HCT116 (cell line): ENCODE results near the gene CLEC4M. TPM values are rescaled to one million over a fixed set of nuclear protein-coding genes. Genes with fewer than 3 reads are reported as not detected.

Source experiments
- ATAC-seq: fragments of 200-7000 bp; cut with Tn5 transposase; 2 replicates; pipeline ENCODE4 v1.9.1; 2020; ENCODE audit warnings: mild to moderate bottlenecking, moderate library complexity
- BruUV-seq: library from RNA; stranded (reverse); fragments of 400-500 nt; replicated peaks from 2 replicates; lab custom pipeline; 2021; lab: Mats Ljungman, UMichigan
- CTCF ChIA-PET: fragments of 300-600 bp; sonication (Branson Sonifier 250); formaldehyde crosslinking; loops from one replicate; lab custom pipeline; 2021; ENCODE audit warnings: antibody characterized with exemption; lab: Charles Lee
- POLR2A ChIA-PET: fragments of 300-600, 350-600 bp; sonication (Branson Sonifier 250); formaldehyde crosslinking; loops from one replicate; lab custom pipeline; 2021; ENCODE audit warnings: antibody characterized with exemption; lab: Charles Lee
- RAD21 ChIA-PET, 2 experiments: fragments of 300-600 bp; sonication (Branson Sonifier 250); formaldehyde crosslinking; loops; one replicate each; lab custom pipeline; 2023; ENCODE audit warnings: low total read pairs in 2 of 2; ENCODE audit not compliant: uncharacterized antibody in 2 of 2, unreplicated experiment in 2 of 2, low non-redundant PET in 1 of 2; lab: Charles Lee
- DNase-seq: peaks from one replicate; pipeline ENCODE4 v3.0.0-alpha.2; 2010; ENCODE audit warnings: low read depth, low spot score
- H2AFZ ChIP-seq: fragments of 200-600 bp; shearing (Covaris generic), sonication (generic); 2 replicates; pipeline ENCODE4 v1.6.1; 2017; ENCODE audit warnings: low read depth, mixed run types, mixed read lengths, antibody characterized with exemption, low read length; ENCODE audit not compliant: poor library complexity, severe bottlenecking
- H3K27ac ChIP-seq: 2 replicates; pipeline ENCODE4 v1.5.1; 2012; ENCODE audit warnings: low read depth, low read length
- H3K27me3 ChIP-seq: fragments of 200-600 bp; sonication (generic); 2 replicates; pipeline ENCODE4 v1.6.1; 2016; ENCODE audit warnings: mixed run types, low read length, mixed read lengths; ENCODE audit not compliant: insufficient read depth
- H3K36me3 ChIP-seq, 2 experiments: fragments of 200-500 bp in 1 of 2; fragments of 200-600 bp in 1 of 2; sonication (Bioruptor generic) in 1 of 2; sonication (generic) in 1 of 2; 2 replicates each; pipeline versions ENCODE4 v1.5.1 to v1.6.1; 2014 to 2016; ENCODE audit warnings: low read length in 2 of 2, inconsistent platforms in 1 of 2, mixed read lengths in 1 of 2, mixed run types in 1 of 2; ENCODE audit not compliant: insufficient read depth in 2 of 2, control insufficient read depth in 1 of 2
- H3K4me1 ChIP-seq, 2 experiments: fragments of 200-600 bp in 1 of 2; sonication (generic) in 1 of 2; 2 replicates each; pipeline versions ENCODE4 v1.5.1 to v1.6.1; 2012 to 2017; ENCODE audit warnings: low read length in 2 of 2, inconsistent platforms in 1 of 2, mild to moderate bottlenecking in 1 of 2, mixed read lengths in 1 of 2, mixed run types in 1 of 2, moderate library complexity in 1 of 2; ENCODE audit not compliant: insufficient read depth in 2 of 2, control insufficient read depth in 1 of 2
- H3K4me2 ChIP-seq: fragments of 200-600 bp; sonication (generic); 2 replicates; pipeline ENCODE4 v1.6.1; 2017; ENCODE audit warnings: mixed run types, low read length, mixed read lengths
- H3K4me3 ChIP-seq, 2 experiments: fragments of 200-600 bp in 1 of 2; sonication (generic) in 1 of 2; replicated peaks in 1 of 2; 2 replicates each; pipeline ENCODE4 v1.5.1; 2011 to 2016; ENCODE audit warnings: low read length in 2 of 2, control low read depth in 1 of 2, low read depth in 1 of 2, mild to moderate bottlenecking in 1 of 2, mixed read lengths in 1 of 2, mixed run types in 1 of 2
- H3K79me2 ChIP-seq: fragments of 200-600 bp; sonication (generic); 2 replicates; pipeline ENCODE4 v1.6.1; 2017; ENCODE audit warnings: mild to moderate bottlenecking, mixed run types, low read length, moderate library complexity, mixed read lengths; ENCODE audit not compliant: insufficient read depth
- H3K9ac ChIP-seq: fragments of 200-600 bp; sonication (generic); 2 replicates; pipeline ENCODE4 v1.6.1; 2016; ENCODE audit warnings: low read length, mixed read lengths
- H3K9me2 ChIP-seq: fragments of 200-600 bp; sonication (generic), shearing (Covaris generic); 2 replicates; pipeline ENCODE4 v1.6.1; 2017; ENCODE audit warnings: mixed run types, mild to moderate bottlenecking, moderate library complexity; ENCODE audit not compliant: insufficient read depth
- H3K9me3 ChIP-seq, 2 experiments: fragments of 200-500 bp in 1 of 2; fragments of 200-600 bp in 1 of 2; sonication (Bioruptor generic) in 1 of 2; sonication (generic) in 1 of 2; 2 replicates each; pipeline ENCODE4 v1.6.1; 2014 to 2017; ENCODE audit warnings: low read length in 2 of 2, mixed read lengths in 2 of 2, inconsistent platforms in 1 of 2, low read depth in 1 of 2, mild to moderate bottlenecking in 1 of 2, mixed run types in 1 of 2, moderate library complexity in 1 of 2; ENCODE audit not compliant: control insufficient read depth in 1 of 2, insufficient read depth in 1 of 2
- H4K20me1 ChIP-seq: fragments of 200-600 bp; sonication (generic), shearing (Covaris generic); 2 replicates; pipeline ENCODE4 v1.6.1; 2017; ENCODE audit warnings: mixed run types, mild to moderate bottlenecking, moderate library complexity; ENCODE audit not compliant: insufficient read depth
- EGR1 ChIP-seq: IDR thresholded peaks from 2 replicates; pipeline ENCODE4 v1.6.1; 2012; ENCODE audit warnings: low read depth
- JUND ChIP-seq: IDR thresholded peaks from 2 replicates; pipeline ENCODE4 v1.6.1; 2012
- POLR2AphosphoS5 ChIP-seq: IDR thresholded peaks from 2 replicates; pipeline ENCODE4 v1.6.1; 2011; ENCODE audit warnings: mild to moderate bottlenecking, low read depth, low read length, moderate library complexity
- RAD21 ChIP-seq: IDR thresholded peaks from 2 replicates; pipeline ENCODE4 v1.6.1; 2012; ENCODE audit warnings: low read depth, mild to moderate bottlenecking
- SIN3A ChIP-seq: IDR thresholded peaks from 2 replicates; pipeline ENCODE4 v1.6.1; 2012; ENCODE audit warnings: low read depth
- ZFX ChIP-seq: fragments of 450-650 bp; IDR thresholded peaks from 2 replicates; pipeline ENCODE4 v1.6.1; 2017
- ZNF274 ChIP-seq: fragments of 200-500 bp; sonication (Bioruptor generic); IDR thresholded peaks from 2 replicates; pipeline ENCODE4 v1.6.1; 2014; ENCODE audit warnings: mild to moderate bottlenecking, low read depth, low read length, inconsistent platforms
- intact Hi-C: fragments of 100-400 bp; cut with micrococcal nuclease; formaldehyde crosslinking; loops from 2 replicates; pipeline ENCODE4 v1.10.0; 2022
- total RNA-seq: library from RNA; stranded (reverse); gene quantifications from one replicate; pipeline ENCODE4 v1.2.1, GENCODE V29; 2021; ENCODE audit not compliant: unreplicated experiment

Gene CLEC4M
- total RNA-seq, 1 experiment from 2014 or later = not detected

- Histone ChIP-seq H3K36me3 (no peaks in the 10 kb centered on the region), H3K4me2 (no peak overlapping the region), H3K4me3 (no peak overlapping the region), H3K27me3 (no peaks in the 10 kb centered on the region), H3K4me1 (peaks cover 12 to 13% of the 10 kb centered on the region in 2 experiments; a peak in 3 of 4 replicates), H2AFZ (no peak overlapping the region), H3K79me2 (no peaks in the 10 kb centered on the region), H3K9me3 (peaks cover under 1 to 2% of the 10 kb centered on the region in 2 experiments; a peak in 1 of 4 replicates), H3K27ac (no peak overlapping the region), H3K9ac (no peak overlapping the region), H4K20me1 (no peaks in the 10 kb centered on the region), H3K9me2 (no peaks in the 10 kb centered on the region)
- TF ChIP-seq RAD21 = no peak
- TF ChIP-seq ZFX = no peak
- no peak for TF ChIP-seq JUND
- TF ChIP-seq EGR1 = no peak
- no peak for TF ChIP-seq POLR2AphosphoS5
- no peak for TF ChIP-seq ZNF274
- no peak for DNase-seq
- BruUV-seq = no TSS peak
- RAD21 ChIA-PET = no interaction called here
- no peak for ATAC-seq
- intact Hi-C loops = loop anchor here (10.0 kb wide), 1 partner anchor 421 kb away; no protein-coding TSS in a partner anchor
- POLR2A ChIA-PET = interaction anchor here (0.7 kb wide), 1 partner anchor 23 kb away, joined by 3 read pairs; no protein-coding TSS in a partner anchor
- CTCF ChIA-PET = interaction anchor here (0.9 to 1.1 kb wide), 2 partner anchors 62 to 238 kb away, joined by 3 read pairs; no protein-coding TSS in a partner anchor
Measured at GRCh38 chr19:7806234-7806633, 43.2 kb downstream of the CLEC4M start.

- Histone ChIP-seq H4K20me1 (no peaks in the 10 kb centered on the region), H3K4me1 (peaks cover 12 to 13% of the 10 kb centered on the region in 2 experiments; a peak in 3 of 4 replicates), H3K27me3 (no peaks in the 10 kb centered on the region), H3K36me3 (no peaks in the 10 kb centered on the region), H2AFZ (no peak overlapping the region), H3K27ac (no peak overlapping the region), H3K9me2 (no peaks in the 10 kb centered on the region), H3K4me3 (no peak overlapping the region), H3K9ac (no peak overlapping the region), H3K4me2 (no peak overlapping the region), H3K79me2 (no peaks in the 10 kb centered on the region), H3K9me3 (no peaks in the 10 kb centered on the region)
- ChIA-PET POLR2A (no interaction called here), CTCF (interaction anchor here (1.1 kb wide), 1 partner anchor 62 kb away, joined by 3 read pairs; no protein-coding TSS in a partner anchor), RAD21 (no interaction called here)
- ATAC-seq (no peak), DNase-seq (no peak)
- intact Hi-C loops = loop anchor here (10.0 kb wide), 1 partner anchor 422 kb away; no protein-coding TSS in a partner anchor
- TF ChIP-seq ZNF274 (no peak), SIN3A (no peak), EGR1 (no peak)
- BruUV-seq = no TSS peak
Measured at GRCh38 chr19:7806876-7807275, 43.8 kb downstream of the CLEC4M start.
